ENCODE data around the gene FYN. TPM values are rescaled to one million over a fixed set of nuclear protein-coding genes. Genes with fewer than 3 reads are reported as not detected.

Gene FYN
- polyA plus RNA-seq, 1 donor (not counting 4 experiments of a cell fraction or from before 2014, with no cell fraction given) = 24.7 TPM

- no peaks in the 10 kb centered on the region for H3K9me3 ChIP-seq (ENCODE audit: control insufficient read depth, low read depth, low read length)
- H3K4me1 ChIP-seq (ENCODE audit: control insufficient read depth, extremely low read depth, insufficient read depth, low read length) = no peaks in the 10 kb centered on the region
- peaks cover 0 to 8% of the 10 kb centered on the region in 2 experiments for H3K36me3 ChIP-seq (ENCODE audit: control insufficient read depth in 2 of 2, extremely low read depth in 1 of 2, insufficient read depth in 2 of 2, low read length in 2 of 2)
- no peak for TF ChIP-seq EZH2 (IDR thresholded peaks at IDR 0.05; ENCODE audit: low read length)
- no peak for TF ChIP-seq CTCF (optimal IDR thresholded peaks at IDR 0.05 in 1 of 3, IDR thresholded peaks at IDR 0.05 in 1 of 3, conservative IDR thresholded peaks at IDR 0.05 in 1 of 3; ENCODE audit: extremely low read depth in 1 of 3, insufficient read depth in 2 of 3, low read length in 3 of 3)
- H3K27ac ChIP-seq (ENCODE audit: control insufficient read depth, insufficient read depth, low read length) = no peak overlapping the region
- no peaks in the 10 kb centered on the region for H4K20me1 ChIP-seq (ENCODE audit: control insufficient read depth, extremely low read depth, insufficient read depth, low read length)
- H3K4me2 ChIP-seq (ENCODE audit: control insufficient read depth, extremely low read depth, insufficient read depth, low read depth, low read length) = no peak overlapping the region
- FAIRE-seq (no peak), DNase-seq (ENCODE audit: low read depth, low spot score) (no peak)
- H3K27me3 ChIP-seq (ENCODE audit: control insufficient read depth, extremely low read depth, insufficient read depth, low read length) = no peaks in the 10 kb centered on the region
- dilution Hi-C loops (cut with MboI; ENCODE audit: extremely low pct_ligation_motif_present, low sequenced_read_pairs) = no loop called here
- no peak overlapping the region for H3K9ac ChIP-seq (ENCODE audit: control insufficient read depth, extremely low read depth, insufficient read depth, low read length)
- no peak overlapping the region for H3K4me3 ChIP-seq (ENCODE audit: control insufficient read depth in 2 of 3, extremely low read depth in 1 of 3, insufficient read depth in 2 of 3, low read depth in 1 of 3, low read length in 3 of 3)
- no peak overlapping the region for H2AFZ ChIP-seq (ENCODE audit: control insufficient read depth, low read length)
- no peaks in the 10 kb centered on the region for H3K9me1 ChIP-seq (ENCODE audit: control insufficient read depth, extremely low read depth, insufficient read depth, low read length)
- no peaks in the 10 kb centered on the region for H3K79me2 ChIP-seq (ENCODE audit: control insufficient read depth, insufficient read depth, low read length)
Observed at GRCh38 chr6:111663692-111664564, 209.3 kb downstream of the FYN start.

GRCh38 chr6:111662794-111663593 is 210.3 kb downstream of the FYN start:
- Histone ChIP-seq H3K27ac (ENCODE audit: control insufficient read depth, insufficient read depth, low read length) (no peak overlapping the region), H2AFZ (ENCODE audit: control insufficient read depth, low read length) (no peak overlapping the region), H3K9me1 (ENCODE audit: control insufficient read depth, extremely low read depth, insufficient read depth, low read length) (no peaks in the 10 kb centered on the region), H3K27me3 (ENCODE audit: control insufficient read depth, extremely low read depth, insufficient read depth, low read length) (no peaks in the 10 kb centered on the region), H3K4me2 (ENCODE audit: control insufficient read depth, extremely low read depth, insufficient read depth, low read depth, low read length) (no peak overlapping the region), H3K4me3 (ENCODE audit: control insufficient read depth in 2 of 3, extremely low read depth in 1 of 3, insufficient read depth in 2 of 3, low read depth in 1 of 3, low read length in 3 of 3) (no peak overlapping the region), H3K4me1 (ENCODE audit: control insufficient read depth, extremely low read depth, insufficient read depth, low read length) (no peaks in the 10 kb centered on the region), H3K9ac (ENCODE audit: control insufficient read depth, extremely low read depth, insufficient read depth, low read length) (no peak overlapping the region), H3K79me2 (ENCODE audit: control insufficient read depth, insufficient read depth, low read length) (no peaks in the 10 kb centered on the region), H3K36me3 (ENCODE audit: control insufficient read depth in 2 of 2, extremely low read depth in 1 of 2, insufficient read depth in 2 of 2, low read length in 2 of 2) (peaks cover 0 to 8% of the 10 kb centered on the region in 2 experiments), H4K20me1 (ENCODE audit: control insufficient read depth, extremely low read depth, insufficient read depth, low read length) (no peaks in the 10 kb centered on the region), H3K9me3 (ENCODE audit: control insufficient read depth, low read depth, low read length) (no peaks in the 10 kb centered on the region)
- dilution Hi-C loops (cut with MboI; ENCODE audit: extremely low pct_ligation_motif_present, low sequenced_read_pairs) = no loop called here
- no peak for DNase-seq (ENCODE audit: low read depth, low spot score)
- no peak for FAIRE-seq
- TF ChIP-seq CTCF (optimal IDR thresholded peaks at IDR 0.05 in 1 of 3, IDR thresholded peaks at IDR 0.05 in 1 of 3, conservative IDR thresholded peaks at IDR 0.05 in 1 of 3; ENCODE audit: extremely low read depth in 1 of 3, insufficient read depth in 2 of 3, low read length in 3 of 3) = no peak
- no peak for TF ChIP-seq EZH2 (IDR thresholded peaks at IDR 0.05; ENCODE audit: low read length)
